Body of pancreas (tissue), 4 donors: Measurements from ENCODE around the gene CUEDC1.

Experiments used
- POLR2A ChIP-seq, 3 donors: fragments of 450-650 bp; IDR thresholded peaks; one replicate each; pipeline ENCODE4 v1.6.1; 2016; ENCODE audit warnings: antibody characterized with exemption in 3 of 3, mild to moderate bottlenecking in 2 of 3
- TF ChIP-seq, protein P1 (sequence below), 7 experiments: fragments of 450-650 bp in 4 of 7; fragments of 200-600 bp in 3 of 7; sonication (generic) in 3 of 7; IDR thresholded peaks; one replicate each; pipeline ENCODE4 v1.5.1; 2016 to 2019; ENCODE audit warnings: antibody characterized with exemption in 7 of 7

DNA sequence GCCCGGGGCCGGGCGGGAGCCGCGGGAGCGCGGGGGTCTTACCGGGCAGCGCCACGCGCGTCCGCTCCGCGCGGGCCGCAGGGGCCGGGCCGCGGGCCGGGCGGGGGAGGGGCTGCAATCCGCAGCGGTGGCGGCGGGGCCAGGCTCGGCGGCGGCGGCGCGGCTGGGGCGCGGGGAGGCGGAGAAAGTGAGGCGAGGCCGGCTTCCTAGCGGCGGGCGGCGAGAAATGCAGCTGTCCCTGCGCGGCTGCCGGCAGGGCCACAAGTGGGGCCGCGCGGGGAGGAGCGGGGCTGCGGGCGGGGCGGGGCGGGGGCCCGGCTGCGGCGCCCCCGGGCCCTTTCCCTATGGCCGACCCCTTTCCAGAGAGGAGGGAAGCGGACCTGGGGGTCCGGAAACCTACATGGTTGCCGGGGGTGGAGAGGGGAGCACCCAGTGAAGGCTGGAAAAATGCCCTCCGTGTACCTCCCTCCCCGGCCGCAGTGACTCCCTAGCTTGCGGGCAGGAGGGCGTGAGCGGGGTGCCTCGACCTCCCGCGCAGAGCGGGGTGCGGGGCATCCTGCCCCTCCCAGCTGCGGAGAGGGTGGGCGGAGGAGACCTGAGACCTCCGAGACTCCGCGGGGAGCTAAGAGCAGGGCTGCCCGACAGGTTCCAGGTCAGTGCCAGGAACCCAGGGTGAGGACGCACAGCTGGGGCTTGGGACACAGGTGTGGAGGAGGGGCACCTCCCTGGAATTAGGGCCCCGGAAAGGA lies at the start of gene CUEDC1:
- TF ChIP-seq, protein P1, sequence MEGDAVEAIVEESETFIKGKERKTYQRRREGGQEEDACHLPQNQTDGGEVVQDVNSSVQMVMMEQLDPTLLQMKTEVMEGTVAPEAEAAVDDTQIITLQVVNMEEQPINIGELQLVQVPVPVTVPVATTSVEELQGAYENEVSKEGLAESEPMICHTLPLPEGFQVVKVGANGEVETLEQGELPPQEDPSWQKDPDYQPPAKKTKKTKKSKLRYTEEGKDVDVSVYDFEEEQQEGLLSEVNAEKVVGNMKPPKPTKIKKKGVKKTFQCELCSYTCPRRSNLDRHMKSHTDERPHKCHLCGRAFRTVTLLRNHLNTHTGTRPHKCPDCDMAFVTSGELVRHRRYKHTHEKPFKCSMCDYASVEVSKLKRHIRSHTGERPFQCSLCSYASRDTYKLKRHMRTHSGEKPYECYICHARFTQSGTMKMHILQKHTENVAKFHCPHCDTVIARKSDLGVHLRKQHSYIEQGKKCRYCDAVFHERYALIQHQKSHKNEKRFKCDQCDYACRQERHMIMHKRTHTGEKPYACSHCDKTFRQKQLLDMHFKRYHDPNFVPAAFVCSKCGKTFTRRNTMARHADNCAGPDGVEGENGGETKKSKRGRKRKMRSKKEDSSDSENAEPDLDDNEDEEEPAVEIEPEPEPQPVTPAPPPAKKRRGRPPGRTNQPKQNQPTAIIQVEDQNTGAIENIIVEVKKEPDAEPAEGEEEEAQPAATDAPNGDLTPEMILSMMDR (IDR thresholded peaks at IDR 0.05) = peak in 5 of 7 experiments; percentile 18 to 71 (median 39)
- peak; percentile 27 to 69 (median 61) for TF ChIP-seq POLR2A (IDR thresholded peaks at IDR 0.05)
